GM18517 (cell line): Measurements from ENCODE around the gene IRAK2.
A peak's percentile ranks its signal among the peaks of the same experiment; 100 is the strongest.

Source experiments
- ATAC-seq: cut with Tn5 transposase; IDR thresholded peaks from one replicate; pipeline ENCODE4 v1.9.1; 2021; ENCODE audit warnings: mild to moderate bottlenecking, moderate library complexity; ENCODE audit not compliant: unreplicated experiment

The IRAK2 gene

GRCh38 chr3:10279384-10280176, 114.9 kb downstream of the IRAK2 start:
- no peak for ATAC-seq

GRCh38 chr3:10280177-10280529, 115.4 kb downstream of the IRAK2 start:
- no peak for ATAC-seq

- no peak for ATAC-seq
Observed at GRCh38 chr3:10280571-10280970, 115.9 kb downstream of the IRAK2 start.

GRCh38 chr3:10281951-10282350, 117.2 kb downstream of the IRAK2 start:
- ATAC-seq: no peak

- no peak for ATAC-seq
Observed at GRCh38 chr3:10283638-10284037, 118.9 kb downstream of the IRAK2 start.

- no peak for ATAC-seq
Observed at GRCh38 chr3:10284496-10284895, 119.8 kb downstream of the IRAK2 start.

GRCh38 chr3:10285272-10286132, 120.8 kb downstream of the IRAK2 start:
- no peak for ATAC-seq

- no peak for ATAC-seq
Observed at GRCh38 chr3:10286133-10286524, 121.4 kb downstream of the IRAK2 start.

- ATAC-seq: no peak
Observed at GRCh38 chr3:10286596-10287295, 122.0 kb downstream of the IRAK2 start.

- ATAC-seq: no peak
Observed at GRCh38 chr3:10287936-10288574, 123.3 kb downstream of the IRAK2 start.

- ATAC-seq: no peak
Observed at GRCh38 chr3:10288575-10288960, 123.8 kb downstream of the IRAK2 start.

- ATAC-seq: no peak
Observed at GRCh38 chr3:10289077-10289476, 124.4 kb downstream of the IRAK2 start.

GRCh38 chr3:10289787-10290355, 125.2 kb downstream of the IRAK2 start:
- no peak for ATAC-seq

- ATAC-seq: no peak
Observed at GRCh38 chr3:10290481-10291176, 125.9 kb downstream of the IRAK2 start.

GRCh38 chr3:10291641-10292040, 126.9 kb downstream of the IRAK2 start:
- ATAC-seq: no peak

GRCh38 chr3:10292505-10293419, 128.0 kb downstream of the IRAK2 start, which contains the start of gene GHRL:
TSS of gene GHRL (minus strand) at chr3:10292947. CDS start at chr3:10290180, 2,767 bp downstream.
- ATAC-seq: peak; percentile 79
